ENCODE measurements around the gene SLC22A31.

SLC22A31 gene

GRCh38 chr16:89155184-89155679, 45.1 kb downstream of the SLC22A31 start:
- DNase-seq (ENCODE audit: low read depth), result peak; percentile 85
- no peak overlapping the region for H3K4me3 ChIP-seq (ENCODE audit: low read depth, low read length)
- TF ChIP-seq CTCF (conservative IDR thresholded peaks at IDR 0.05; ENCODE audit: low read depth, low read length), result no peak

GRCh38 chr16:89154390-89155183, 45.8 kb downstream of the SLC22A31 start:
- no peak for TF ChIP-seq CTCF (conservative IDR thresholded peaks at IDR 0.05; ENCODE audit: low read depth, low read length)
- DNase-seq (ENCODE audit: low read depth), result no peak
- H3K4me3 ChIP-seq (ENCODE audit: low read depth, low read length), result no peak overlapping the region

- H3K4me3 ChIP-seq (ENCODE audit: low read depth, low read length), result no peak overlapping the region
- TF ChIP-seq CTCF (conservative IDR thresholded peaks at IDR 0.05; ENCODE audit: low read depth, low read length), result no peak
- DNase-seq (ENCODE audit: low read depth), result no peak
These were observed 46.5 kb downstream of the SLC22A31 start for GRCh38 chr16:89153848-89154271.

GRCh38 chr16:89152831-89153700, 47.3 kb downstream of the SLC22A31 start:
- no peak overlapping the region for H3K4me3 ChIP-seq (ENCODE audit: low read depth, low read length)
- TF ChIP-seq CTCF (conservative IDR thresholded peaks at IDR 0.05; ENCODE audit: low read depth, low read length), result no peak
- DNase-seq (ENCODE audit: low read depth), result no peak

GRCh38 chr16:89150981-89151380, 49.4 kb downstream of the SLC22A31 start:
- TF ChIP-seq CTCF (conservative IDR thresholded peaks at IDR 0.05; ENCODE audit: low read depth, low read length), result no peak
- no peak overlapping the region for H3K4me3 ChIP-seq (ENCODE audit: low read depth, low read length)
- no peak for DNase-seq (ENCODE audit: low read depth)

GRCh38 chr16:89150090-89150835, 50.1 kb downstream of the SLC22A31 start:
- DNase-seq (ENCODE audit: low read depth), result no peak
- no peak overlapping the region for H3K4me3 ChIP-seq (ENCODE audit: low read depth, low read length)
- no peak for TF ChIP-seq CTCF (conservative IDR thresholded peaks at IDR 0.05; ENCODE audit: low read depth, low read length)
